Retina (tissue), 1 donor: ENCODE results near the gene PRMT1.

Experiments used
- DNase-seq: peaks from one replicate; pipeline ENCODE4 v3.0.0-alpha.2; 2016

Gene PRMT1

GRCh38 chr19:49730166-49730565 lies 53.1 kb downstream of the PRMT1 start:
- no peak for DNase-seq
